ENCODE data around the gene ZBTB17. TPM values are rescaled to one million over a fixed set of nuclear protein-coding genes. Genes with fewer than 3 reads are reported as not detected.

The ZBTB17 gene
- total and polyA plus RNA-seq, 2 of the 8 experiments (the other 6 are each of a cell fraction or from before 2014, with no cell fraction given) = 24.7 to 36.2 TPM

DNA sequence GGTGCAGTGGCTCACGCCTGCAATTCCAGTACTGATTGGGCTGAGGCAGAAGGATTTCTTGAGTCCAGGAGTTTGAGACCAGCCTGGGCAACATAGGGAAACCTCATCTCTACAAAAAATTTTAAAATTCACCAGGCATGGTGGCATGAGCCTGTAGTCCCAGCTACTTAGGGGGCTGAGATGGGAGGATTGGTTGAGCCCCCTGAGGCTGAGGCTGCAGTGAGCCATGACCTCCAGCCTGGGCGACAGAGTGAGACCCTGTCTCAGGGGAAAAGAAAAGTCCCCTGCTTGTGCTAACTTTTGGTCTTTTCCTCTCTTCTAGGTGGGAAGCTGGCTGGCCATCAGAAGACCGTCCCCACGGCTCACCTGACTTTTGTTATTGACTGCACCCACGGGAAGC is 29.7 kb upstream of the ZBTB17 start (continued):
- TF ChIP-seq, protein P1, sequence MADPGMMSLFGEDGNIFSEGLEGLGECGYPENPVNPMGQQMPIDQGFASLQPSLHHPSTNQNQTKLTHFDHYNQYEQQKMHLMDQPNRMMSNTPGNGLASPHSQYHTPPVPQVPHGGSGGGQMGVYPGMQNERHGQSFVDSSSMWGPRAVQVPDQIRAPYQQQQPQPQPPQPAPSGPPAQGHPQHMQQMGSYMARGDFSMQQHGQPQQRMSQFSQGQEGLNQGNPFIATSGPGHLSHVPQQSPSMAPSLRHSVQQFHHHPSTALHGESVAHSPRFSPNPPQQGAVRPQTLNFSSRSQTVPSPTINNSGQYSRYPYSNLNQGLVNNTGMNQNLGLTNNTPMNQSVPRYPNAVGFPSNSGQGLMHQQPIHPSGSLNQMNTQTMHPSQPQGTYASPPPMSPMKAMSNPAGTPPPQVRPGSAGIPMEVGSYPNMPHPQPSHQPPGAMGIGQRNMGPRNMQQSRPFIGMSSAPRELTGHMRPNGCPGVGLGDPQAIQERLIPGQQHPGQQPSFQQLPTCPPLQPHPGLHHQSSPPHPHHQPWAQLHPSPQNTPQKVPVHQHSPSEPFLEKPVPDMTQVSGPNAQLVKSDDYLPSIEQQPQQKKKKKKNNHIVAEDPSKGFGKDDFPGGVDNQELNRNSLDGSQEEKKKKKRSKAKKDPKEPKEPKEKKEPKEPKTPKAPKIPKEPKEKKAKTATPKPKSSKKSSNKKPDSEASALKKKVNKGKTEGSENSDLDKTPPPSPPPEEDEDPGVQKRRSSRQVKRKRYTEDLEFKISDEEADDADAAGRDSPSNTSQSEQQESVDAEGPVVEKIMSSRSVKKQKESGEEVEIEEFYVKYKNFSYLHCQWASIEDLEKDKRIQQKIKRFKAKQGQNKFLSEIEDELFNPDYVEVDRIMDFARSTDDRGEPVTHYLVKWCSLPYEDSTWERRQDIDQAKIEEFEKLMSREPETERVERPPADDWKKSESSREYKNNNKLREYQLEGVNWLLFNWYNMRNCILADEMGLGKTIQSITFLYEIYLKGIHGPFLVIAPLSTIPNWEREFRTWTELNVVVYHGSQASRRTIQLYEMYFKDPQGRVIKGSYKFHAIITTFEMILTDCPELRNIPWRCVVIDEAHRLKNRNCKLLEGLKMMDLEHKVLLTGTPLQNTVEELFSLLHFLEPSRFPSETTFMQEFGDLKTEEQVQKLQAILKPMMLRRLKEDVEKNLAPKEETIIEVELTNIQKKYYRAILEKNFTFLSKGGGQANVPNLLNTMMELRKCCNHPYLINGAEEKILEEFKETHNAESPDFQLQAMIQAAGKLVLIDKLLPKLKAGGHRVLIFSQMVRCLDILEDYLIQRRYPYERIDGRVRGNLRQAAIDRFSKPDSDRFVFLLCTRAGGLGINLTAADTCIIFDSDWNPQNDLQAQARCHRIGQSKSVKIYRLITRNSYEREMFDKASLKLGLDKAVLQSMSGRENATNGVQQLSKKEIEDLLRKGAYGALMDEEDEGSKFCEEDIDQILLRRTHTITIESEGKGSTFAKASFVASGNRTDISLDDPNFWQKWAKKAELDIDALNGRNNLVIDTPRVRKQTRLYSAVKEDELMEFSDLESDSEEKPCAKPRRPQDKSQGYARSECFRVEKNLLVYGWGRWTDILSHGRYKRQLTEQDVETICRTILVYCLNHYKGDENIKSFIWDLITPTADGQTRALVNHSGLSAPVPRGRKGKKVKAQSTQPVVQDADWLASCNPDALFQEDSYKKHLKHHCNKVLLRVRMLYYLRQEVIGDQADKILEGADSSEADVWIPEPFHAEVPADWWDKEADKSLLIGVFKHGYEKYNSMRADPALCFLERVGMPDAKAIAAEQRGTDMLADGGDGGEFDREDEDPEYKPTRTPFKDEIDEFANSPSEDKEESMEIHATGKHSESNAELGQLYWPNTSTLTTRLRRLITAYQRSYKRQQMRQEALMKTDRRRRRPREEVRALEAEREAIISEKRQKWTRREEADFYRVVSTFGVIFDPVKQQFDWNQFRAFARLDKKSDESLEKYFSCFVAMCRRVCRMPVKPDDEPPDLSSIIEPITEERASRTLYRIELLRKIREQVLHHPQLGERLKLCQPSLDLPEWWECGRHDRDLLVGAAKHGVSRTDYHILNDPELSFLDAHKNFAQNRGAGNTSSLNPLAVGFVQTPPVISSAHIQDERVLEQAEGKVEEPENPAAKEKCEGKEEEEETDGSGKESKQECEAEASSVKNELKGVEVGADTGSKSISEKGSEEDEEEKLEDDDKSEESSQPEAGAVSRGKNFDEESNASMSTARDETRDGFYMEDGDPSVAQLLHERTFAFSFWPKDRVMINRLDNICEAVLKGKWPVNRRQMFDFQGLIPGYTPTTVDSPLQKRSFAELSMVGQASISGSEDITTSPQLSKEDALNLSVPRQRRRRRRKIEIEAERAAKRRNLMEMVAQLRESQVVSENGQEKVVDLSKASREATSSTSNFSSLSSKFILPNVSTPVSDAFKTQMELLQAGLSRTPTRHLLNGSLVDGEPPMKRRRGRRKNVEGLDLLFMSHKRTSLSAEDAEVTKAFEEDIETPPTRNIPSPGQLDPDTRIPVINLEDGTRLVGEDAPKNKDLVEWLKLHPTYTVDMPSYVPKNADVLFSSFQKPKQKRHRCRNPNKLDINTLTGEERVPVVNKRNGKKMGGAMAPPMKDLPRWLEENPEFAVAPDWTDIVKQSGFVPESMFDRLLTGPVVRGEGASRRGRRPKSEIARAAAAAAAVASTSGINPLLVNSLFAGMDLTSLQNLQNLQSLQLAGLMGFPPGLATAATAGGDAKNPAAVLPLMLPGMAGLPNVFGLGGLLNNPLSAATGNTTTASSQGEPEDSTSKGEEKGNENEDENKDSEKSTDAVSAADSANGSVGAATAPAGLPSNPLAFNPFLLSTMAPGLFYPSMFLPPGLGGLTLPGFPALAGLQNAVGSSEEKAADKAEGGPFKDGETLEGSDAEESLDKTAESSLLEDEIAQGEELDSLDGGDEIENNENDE (IDR thresholded peaks at IDR 0.05; ENCODE audit: insufficient replicate concordance, low read length) = no peak
- no peak for TF ChIP-seq GABPA (IDR thresholded peaks at IDR 0.05; ENCODE audit: borderline replicate concordance, insufficient read depth, low read length)

Measured in H1 (cell line).